Measurements from ENCODE around the gene PLEK. TPM values are rescaled to one million over a fixed set of nuclear protein-coding genes. Genes with fewer than 3 reads are reported as not detected.
A peak's percentile ranks its signal among the peaks of the same experiment; 100 is the strongest.

Gene PLEK
- total and polyA plus RNA-seq, 9 of the 15 experiments (the other 6 are each of a cell fraction or from before 2014, with no cell fraction given): 0.14 to 1.2 (median 0.36) TPM

- no peak for TF ChIP-seq RB1 (IDR thresholded peaks at IDR 0.05; ENCODE audit: low read depth)
- no peak for TF ChIP-seq PML (IDR thresholded peaks at IDR 0.05; ENCODE audit: low read length)
- TF ChIP-seq RCOR1 (IDR thresholded peaks at IDR 0.05; ENCODE audit: borderline replicate concordance in 1 of 2, low read depth in 2 of 2, low read length in 2 of 2): peak in 1 of 2 experiments; percentile 87; a peak in 2 of 4 replicates
- TF ChIP-seq MEIS2 (IDR thresholded peaks at IDR 0.05; ENCODE audit: partially characterized antibody): peak; percentile 30
- peak; percentile 84 for TF ChIP-seq POLR2H (tag; IDR thresholded peaks at IDR 0.05; ENCODE audit: low read depth)
- TF ChIP-seq CTBP1 (IDR thresholded peaks at IDR 0.05; ENCODE audit: borderline replicate concordance): peak; percentile 87
- TF ChIP-seq, protein P1, sequence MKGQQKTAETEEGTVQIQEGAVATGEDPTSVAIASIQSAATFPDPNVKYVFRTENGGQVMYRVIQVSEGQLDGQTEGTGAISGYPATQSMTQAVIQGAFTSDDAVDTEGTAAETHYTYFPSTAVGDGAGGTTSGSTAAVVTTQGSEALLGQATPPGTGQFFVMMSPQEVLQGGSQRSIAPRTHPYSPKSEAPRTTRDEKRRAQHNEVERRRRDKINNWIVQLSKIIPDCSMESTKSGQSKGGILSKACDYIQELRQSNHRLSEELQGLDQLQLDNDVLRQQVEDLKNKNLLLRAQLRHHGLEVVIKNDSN (CRISPR knock-in tag; IDR thresholded peaks at IDR 0.05): no peak
- peak; percentile 2; the same call in 1 of the 2 replicates for TF ChIP-seq GABPB1 (CRISPR knock-in tag; IDR thresholded peaks at IDR 0.05)
- TF ChIP-seq ARID3B (CRISPR knock-in tag; IDR thresholded peaks at IDR 0.05; ENCODE audit: borderline replicate concordance): no peak
- peak; percentile 43; the same call in 1 of the 2 replicates for TF ChIP-seq LEF1 (IDR thresholded peaks at IDR 0.05)
- peak; percentile 42; the same call in 1 of the 2 replicates for TF ChIP-seq REST (IDR thresholded peaks at IDR 0.05; ENCODE audit: borderline replicate concordance)
- peak; percentile 22; the same call in 1 of the 2 replicates for TF ChIP-seq REST (CRISPR knock-in tag; IDR thresholded peaks at IDR 0.05; ENCODE audit: low read depth)
These were observed 55.3 kb downstream of the PLEK start (continued) for GRCh38 chr2:68420254-68420910.
